ENCODE data around the gene TAPT1. TPM values are rescaled to one million over a fixed set of nuclear protein-coding genes. Genes with fewer than 3 reads are reported as not detected.

The TAPT1 gene
- total and polyA plus RNA-seq, 2 donors (not counting 3 experiments of a cell fraction or from before 2014, with no cell fraction given) = 6.9 to 17.5 TPM

- H3K4me3 ChIP-seq (replicated peaks in 1 of 3; ENCODE audit: insufficient read depth in 1 of 3, low read depth in 1 of 3, low read length in 3 of 3) = no peak overlapping the region
- no peak overlapping the region for H2AFZ ChIP-seq (ENCODE audit: low read depth, low read length)
- intact Hi-C loops (cut with micrococcal nuclease) (loop anchor here (10.0 kb wide), 1 partner anchor 785 kb away; no protein-coding TSS in a partner anchor), dilution Hi-C loops (cut with MboI; ENCODE audit: extremely low pct_ligation_motif_present, low sequenced_read_pairs) (no loop called here)
- H3K9me1 ChIP-seq (replicated peaks; ENCODE audit: control insufficient read depth, extremely low read depth, insufficient read depth, low read length) = no peaks in the 10 kb centered on the region
- H3K9ac ChIP-seq (replicated peaks; ENCODE audit: extremely low read depth, insufficient read depth, low read length) = no peak overlapping the region
- TF ChIP-seq GATA2 (IDR thresholded peaks at IDR 0.05; ENCODE audit: insufficient read depth, insufficient read length, low read depth, low read length) (no peak), EZH2 (IDR thresholded peaks at IDR 0.05; ENCODE audit: borderline replicate concordance, low read depth, low read length, severe bottlenecking) (no peak), POLR2AphosphoS5 (IDR thresholded peaks at IDR 0.05; ENCODE audit: insufficient read depth, low read depth, low read length) (no peak), JUN (IDR thresholded peaks at IDR 0.05; ENCODE audit: borderline replicate concordance, insufficient read depth, insufficient read length, low read depth) (no peak), CTCF (IDR thresholded peaks at IDR 0.05; ENCODE audit: extremely low read depth in 1 of 2, insufficient read depth in 1 of 2, low read depth in 1 of 2, low read length in 2 of 2) (no peak), MYC (IDR thresholded peaks at IDR 0.05; ENCODE audit: low read depth, low read length) (no peak), FOS (IDR thresholded peaks at IDR 0.05; ENCODE audit: borderline replicate concordance, insufficient read depth, low read length) (no peak), MAX (IDR thresholded peaks at IDR 0.05; ENCODE audit: insufficient read depth, insufficient read length) (no peak), POLR2A (IDR thresholded peaks at IDR 0.05; ENCODE audit: low read depth, low read length) (no peak)
- DNase-seq (ENCODE audit: low read depth, low spot score) (no peak), FAIRE-seq (no peak)
- POLR2A ChIA-PET = no interaction called here
- H3K79me2 ChIP-seq (ENCODE audit: control insufficient read depth, insufficient read depth, low read length) = no peaks in the 10 kb centered on the region
- H3K9me3 ChIP-seq (replicated peaks; ENCODE audit: control insufficient read depth, insufficient read depth, low read length) = no peaks in the 10 kb centered on the region
- no peaks in the 10 kb centered on the region for H3K27me3 ChIP-seq (ENCODE audit: control insufficient read depth in 2 of 2, insufficient read depth in 2 of 2, low read length in 2 of 2)
- H3K4me1 ChIP-seq (ENCODE audit: control insufficient read depth, extremely low read depth, insufficient read depth, low read length) = no peaks in the 10 kb centered on the region
- H3K27ac ChIP-seq (ENCODE audit: insufficient read depth, low read depth, low read length) = no peak overlapping the region
- CTCF ChIA-PET = interaction anchor here (0.8 kb wide), 1 partner anchor 377 kb away, joined by 4 read pairs; no protein-coding TSS in a partner anchor
- no TSS peak for BruUV-seq (replicated peaks)
- no peaks in the 10 kb centered on the region for H3K36me3 ChIP-seq (ENCODE audit: control insufficient read depth in 2 of 2, extremely low read depth in 1 of 2, insufficient read depth in 2 of 2, low read length in 2 of 2)
- no peaks in the 10 kb centered on the region for H4K20me1 ChIP-seq (replicated peaks; ENCODE audit: control insufficient read depth, extremely low read depth, insufficient read depth, low read length)
- no peak overlapping the region for H3K4me2 ChIP-seq (ENCODE audit: insufficient read depth, low read length)
Observed at GRCh38 chr4:16259889-16260246, 33.6 kb upstream of the TAPT1 start.
